Measurements from ENCODE around the gene GNAL.

DNA sequence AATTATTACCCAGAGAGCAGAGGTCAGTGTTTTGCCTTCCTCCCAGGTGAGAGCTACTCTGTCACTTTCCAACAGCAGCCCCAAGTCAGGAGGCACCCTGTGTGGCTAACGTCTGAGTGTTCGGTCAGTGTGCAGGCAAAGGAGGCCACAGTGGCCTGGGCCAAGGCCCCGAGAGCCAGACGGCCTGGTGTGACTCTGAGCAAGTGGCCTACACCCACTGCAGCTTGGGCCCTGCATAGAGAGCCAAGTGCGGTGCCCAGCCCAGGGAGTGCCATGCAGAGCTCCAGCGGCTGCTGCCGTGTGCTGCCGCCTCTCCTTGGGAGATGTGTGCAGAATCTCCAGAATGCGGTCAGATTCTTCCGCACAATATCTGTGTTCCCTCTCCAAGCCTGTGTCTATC lies 70.4 kb downstream of the GNAL start:
- TF ChIP-seq EZH2 (IDR thresholded peaks at IDR 0.05; ENCODE audit: low read depth, unreplicated experiment) (no peak), CREB1 (CRISPR knock-in tag; IDR thresholded peaks at IDR 0.05; ENCODE audit: low read depth) (no peak), CTCF (conservative IDR thresholded peaks at IDR 0.05; ENCODE audit: low read depth in 2 of 2) (no peak), POLR2AphosphoS5 (IDR thresholded peaks at IDR 0.05; ENCODE audit: low read depth) (no peak), REST (IDR thresholded peaks at IDR 0.05; ENCODE audit: unreplicated experiment) (no peak), EZH2phosphoT487 (IDR thresholded peaks at IDR 0.05; ENCODE audit: unreplicated experiment) (no peak), JUNB (IDR thresholded peaks at IDR 0.05; ENCODE audit: unreplicated experiment) (no peak), ZNF331 (CRISPR knock-in tag; IDR thresholded peaks at IDR 0.05; ENCODE audit: low read depth) (no peak), NANOG (IDR thresholded peaks at IDR 0.05; ENCODE audit: borderline replicate concordance) (no peak), STAT1 (IDR thresholded peaks at IDR 0.05; ENCODE audit: unreplicated experiment) (no peak), ZNF114 (CRISPR knock-in tag; IDR thresholded peaks at IDR 0.05) (no peak), ZNF462 (CRISPR knock-in tag; IDR thresholded peaks at IDR 0.05) (no peak)
- TF ChIP-seq, protein P1, sequence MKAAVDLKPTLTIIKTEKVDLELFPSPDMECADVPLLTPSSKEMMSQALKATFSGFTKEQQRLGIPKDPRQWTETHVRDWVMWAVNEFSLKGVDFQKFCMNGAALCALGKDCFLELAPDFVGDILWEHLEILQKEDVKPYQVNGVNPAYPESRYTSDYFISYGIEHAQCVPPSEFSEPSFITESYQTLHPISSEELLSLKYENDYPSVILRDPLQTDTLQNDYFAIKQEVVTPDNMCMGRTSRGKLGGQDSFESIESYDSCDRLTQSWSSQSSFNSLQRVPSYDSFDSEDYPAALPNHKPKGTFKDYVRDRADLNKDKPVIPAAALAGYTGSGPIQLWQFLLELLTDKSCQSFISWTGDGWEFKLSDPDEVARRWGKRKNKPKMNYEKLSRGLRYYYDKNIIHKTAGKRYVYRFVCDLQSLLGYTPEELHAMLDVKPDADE (IDR thresholded peaks at IDR 0.05), result no peak

All from GM23338 (cell line).